ENCODE measurements around the gene DAZAP1.

- no peak for TF ChIP-seq CTCF (conservative IDR thresholded peaks at IDR 0.05; ENCODE audit: low read depth, low read length)
- TF ChIP-seq NFE2L2 (IDR thresholded peaks at IDR 0.05; ENCODE audit: low read depth, low read length): no peak
- TF ChIP-seq RFX5 (IDR thresholded peaks at IDR 0.05; ENCODE audit: low read depth, low read length): no peak
- no peak for TF ChIP-seq POLR2A (IDR thresholded peaks at IDR 0.05; ENCODE audit: low read depth, low read length)
- TF ChIP-seq MAFK (IDR thresholded peaks at IDR 0.05; ENCODE audit: low read depth, low read length): no peak
- no peak for TF ChIP-seq FOS (IDR thresholded peaks at IDR 0.05; ENCODE audit: low read depth, low read length)
These were observed 44.8 kb downstream of the DAZAP1 start for GRCh38 chr19:1451916-1452801.
